Muscle layer of duodenum (tissue), 2 donors: ENCODE measurements around the gene C3.
"Not testable (repeated sequence)": the region's sequence is repeated elsewhere in the genome, so short reads cannot be mapped to it uniquely, and the experiment has no call there.

Experiments used
- H3K27ac ChIP-seq: one replicate; pipeline ENCODE4 v1.7.0; 2013; ENCODE audit warnings: mild to moderate bottlenecking, low read length
- H3K27me3 ChIP-seq: one replicate; pipeline ENCODE4 v1.7.0; 2013; ENCODE audit warnings: low read depth, mild to moderate bottlenecking, control low read depth, low read length
- H3K36me3 ChIP-seq, 2 donors: one replicate each; pipeline ENCODE4 v1.7.0; 2013; ENCODE audit warnings: low read length in 2 of 2, control low read depth in 1 of 2, mild to moderate bottlenecking in 1 of 2; ENCODE audit not compliant: insufficient read depth in 2 of 2, control insufficient read depth in 1 of 2
- H3K4me1 ChIP-seq, 2 donors: one replicate each; pipeline ENCODE4 v1.7.0; 2013; ENCODE audit warnings: low read length in 2 of 2, mild to moderate bottlenecking in 2 of 2, control low read depth in 1 of 2, moderate library complexity in 1 of 2; ENCODE audit not compliant: insufficient read depth in 2 of 2, control insufficient read depth in 1 of 2
- H3K4me3 ChIP-seq, 2 donors: one replicate each; pipeline ENCODE4 v1.7.0; 2013; ENCODE audit warnings: low read length in 2 of 2, low read depth in 1 of 2, mild to moderate bottlenecking in 1 of 2
- H3K9me3 ChIP-seq, 2 donors: one replicate each; pipeline ENCODE4 v1.7.0; 2013; ENCODE audit warnings: low read length in 2 of 2, control low read depth in 1 of 2, mild to moderate bottlenecking in 1 of 2; ENCODE audit not compliant: control insufficient read depth in 1 of 2
- donor health status: healthy.

C3 gene

GRCh38 chr19:6682607-6683128 is 37.8 kb downstream of the C3 start:
- peaks cover 0 to 9% of the 10 kb centered on the region in 2 donors for H3K9me3 ChIP-seq
- H3K4me1 ChIP-seq: no peaks in the 10 kb centered on the region
- H3K4me3 ChIP-seq: no peak overlapping the region
- H3K27me3 ChIP-seq: no peaks in the 10 kb centered on the region
- peaks cover 0 to 3% of the 10 kb centered on the region in 2 donors for H3K36me3 ChIP-seq
- no peak overlapping the region for H3K27ac ChIP-seq

GRCh38 chr19:6680141-6680540 is 40.3 kb downstream of the C3 start:
- Histone ChIP-seq H3K36me3 (peaks cover 0 to 3% of the 10 kb centered on the region in 2 donors), H3K27me3 (no peaks in the 10 kb centered on the region), H3K4me3 (no peak overlapping the region), H3K27ac (no peak overlapping the region), H3K9me3 (peaks cover 0 to 9% of the 10 kb centered on the region in 2 donors), H3K4me1 (no peaks in the 10 kb centered on the region)

- H3K9me3 ChIP-seq: peaks cover 0 to 9% of the 10 kb centered on the region in 2 donors
- H3K27me3 ChIP-seq: no peaks in the 10 kb centered on the region
- no peaks in the 10 kb centered on the region for H3K36me3 ChIP-seq
- no peak overlapping the region for H3K4me3 ChIP-seq
- no peak overlapping the region for H3K27ac ChIP-seq
- no peaks in the 10 kb centered on the region for H3K4me1 ChIP-seq
Measured at GRCh38 chr19:6679139-6679538, 41.3 kb downstream of the C3 start.

- Histone ChIP-seq H3K27me3 (no peaks in the 10 kb centered on the region), H3K9me3 (peaks cover 0 to 9% of the 10 kb centered on the region in 2 donors), H3K27ac (no peak overlapping the region), H3K36me3 (no peaks in the 10 kb centered on the region), H3K4me1 (no peaks in the 10 kb centered on the region), H3K4me3 (no peak overlapping the region)
Measured at GRCh38 chr19:6678690-6679109, 41.8 kb downstream of the C3 start.

- Histone ChIP-seq H3K27me3 (no peaks in the 10 kb centered on the region), H3K36me3 (no peaks in the 10 kb centered on the region), H3K4me1 (no peaks in the 10 kb centered on the region), H3K27ac (no peak overlapping the region), H3K9me3 (peaks cover 0 to 9% of the 10 kb centered on the region in 2 donors), H3K4me3 (no peak overlapping the region)
Measured at GRCh38 chr19:6677883-6678689, 42.4 kb downstream of the C3 start.

- no peaks in the 10 kb centered on the region for H3K4me1 ChIP-seq
- peaks cover 0 to 6% of the 10 kb centered on the region in 2 donors for H3K9me3 ChIP-seq
- H3K27me3 ChIP-seq: no peaks in the 10 kb centered on the region
- H3K27ac ChIP-seq: no peak overlapping the region
- H3K4me3 ChIP-seq: no peak overlapping the region
- H3K36me3 ChIP-seq: no peaks in the 10 kb centered on the region
Measured at GRCh38 chr19:6677495-6677882, 43.0 kb downstream of the C3 start.

GRCh38 chr19:6676288-6676687 is 44.2 kb downstream of the C3 start:
- Histone ChIP-seq H3K9me3 (peaks cover 0 to 6% of the 10 kb centered on the region in 2 donors), H3K4me1 (no peaks in the 10 kb centered on the region), H3K27ac (no peak overlapping the region), H3K27me3 (no peaks in the 10 kb centered on the region), H3K4me3 (no peak overlapping the region), H3K36me3 (no peaks in the 10 kb centered on the region)

GRCh38 chr19:6674868-6675305 is 45.6 kb downstream of the C3 start:
- Histone ChIP-seq H3K4me1 (no peaks in the 10 kb centered on the region), H3K9me3 (no peaks in the 10 kb centered on the region), H3K27me3 (no peaks in the 10 kb centered on the region), H3K27ac (no peak overlapping the region), H3K36me3 (no peaks in the 10 kb centered on the region), H3K4me3 (no peak overlapping the region)

GRCh38 chr19:6674408-6674807 is 46.0 kb downstream of the C3 start:
- H3K4me1 ChIP-seq, H3K36me3 ChIP-seq, H3K27me3 ChIP-seq, H3K27ac ChIP-seq, H3K9me3 ChIP-seq, H3K4me3 ChIP-seq: not testable (repeated sequence)

GRCh38 chr19:6672693-6673290 is 47.7 kb downstream of the C3 start:
- Histone ChIP-seq H3K27me3 (no peaks in the 10 kb centered on the region), H3K36me3 (no peaks in the 10 kb centered on the region), H3K4me3 (no peak overlapping the region), H3K9me3 (no peaks in the 10 kb centered on the region), H3K27ac (no peak overlapping the region), H3K4me1 (no peaks in the 10 kb centered on the region)

- H3K27me3 ChIP-seq: no peaks in the 10 kb centered on the region
Measured at GRCh38 chr19:6671960-6672359, 48.5 kb downstream of the C3 start.

More at GRCh38 chr19:6671960-6672359, 48.5 kb downstream of the C3 start:
- Histone ChIP-seq H3K9me3 (no peaks in the 10 kb centered on the region), H3K4me1 (no peaks in the 10 kb centered on the region), H3K36me3 (no peaks in the 10 kb centered on the region), H3K27ac (no peak overlapping the region), H3K4me3 (no peak overlapping the region)
